H9 (cell line): Measurements from ENCODE around the gene OSBPL10. TPM values are rescaled to one million over a fixed set of nuclear protein-coding genes. Genes with fewer than 3 reads are reported as not detected.

ENCODE experiments used
- DNase-seq: peaks from one replicate; pipeline ENCODE4 v3.0.0-alpha.2; 2017
- H2AFZ ChIP-seq: one replicate; pipeline ENCODE4 v1.6.1; 2013; ENCODE audit warnings: mild to moderate bottlenecking, low read length, control low read depth, moderate library complexity
- H2AK5ac ChIP-seq: 2 replicates; pipeline ENCODE4 v1.6.1; 2013; ENCODE audit warnings: low read length, control low read depth, mixed read lengths; ENCODE audit not compliant: insufficient read length
- H2BK120ac ChIP-seq: one replicate; pipeline ENCODE4 v1.6.1; 2013; ENCODE audit warnings: low read depth, mild to moderate bottlenecking, low read length, control low read depth, inconsistent platforms; ENCODE audit not compliant: poor library complexity, severe bottlenecking
- H2BK12ac ChIP-seq: 2 replicates; pipeline ENCODE4 v1.6.1; 2013; ENCODE audit warnings: low read length, control low read depth, mixed read lengths, low read depth; ENCODE audit not compliant: insufficient read length
- H2BK15ac ChIP-seq: 2 replicates; pipeline ENCODE4 v1.6.1; 2013; ENCODE audit warnings: low read depth, low read length, control low read depth
- H2BK20ac ChIP-seq: one replicate; pipeline ENCODE4 v1.6.1; 2013; ENCODE audit warnings: low read depth, mild to moderate bottlenecking, low read length, control low read depth, inconsistent platforms; ENCODE audit not compliant: poor library complexity, severe bottlenecking
- H2BK5ac ChIP-seq: 2 replicates; pipeline ENCODE4 v1.6.1; 2013; ENCODE audit warnings: low read length, control low read depth, mixed read lengths; ENCODE audit not compliant: insufficient read length
- H3K14ac ChIP-seq: 2 replicates; pipeline ENCODE4 v1.6.1; 2013; ENCODE audit warnings: low read length, control low read depth; ENCODE audit not compliant: insufficient read depth
- H3K18ac ChIP-seq: 2 replicates; pipeline ENCODE4 v1.6.1; 2013; ENCODE audit warnings: low read depth, mild to moderate bottlenecking, mixed read lengths, low read length, control low read depth; ENCODE audit not compliant: insufficient read length
- H3K23ac ChIP-seq: 2 replicates; pipeline ENCODE4 v1.6.1; 2013; ENCODE audit warnings: low read length, control low read depth, mixed read lengths, low read depth; ENCODE audit not compliant: insufficient read length
- H3K23me2 ChIP-seq: 2 replicates; pipeline ENCODE4 v1.6.1; 2013; ENCODE audit warnings: low read depth, mild to moderate bottlenecking, mixed read lengths, low read length, control low read depth; ENCODE audit not compliant: insufficient read length, poor library complexity, severe bottlenecking
- H3K27ac ChIP-seq: 2 replicates; pipeline ENCODE4 v1.5.1; 2013; ENCODE audit warnings: low read length, control low read depth, mixed read lengths, low read depth; ENCODE audit not compliant: insufficient read length
- H3K27me3 ChIP-seq: 2 replicates; pipeline ENCODE4 v1.6.1; 2013; ENCODE audit warnings: low read length, control low read depth, inconsistent platforms; ENCODE audit not compliant: insufficient read depth
- H3K4ac ChIP-seq: 2 replicates; pipeline ENCODE4 v1.6.1; 2013; ENCODE audit warnings: low read depth, mild to moderate bottlenecking, control low read depth, inconsistent platforms, low read length, moderate library complexity
- H3K4me1 ChIP-seq: 2 replicates; pipeline ENCODE4 v1.6.1; 2013; ENCODE audit warnings: low read length, control low read depth, inconsistent platforms; ENCODE audit not compliant: insufficient read depth
- H3K4me2 ChIP-seq: 2 replicates; pipeline ENCODE4 v1.6.1; 2013; ENCODE audit warnings: low read length, control low read depth, mixed read lengths; ENCODE audit not compliant: insufficient read length, insufficient read depth
- H3K56ac ChIP-seq: 2 replicates; pipeline ENCODE4 v1.6.1; 2013; ENCODE audit warnings: low read depth, mild to moderate bottlenecking, mixed read lengths, low read length, control low read depth; ENCODE audit not compliant: insufficient read length
- H3K79me1 ChIP-seq: 2 replicates; pipeline ENCODE4 v1.6.1; 2013; ENCODE audit warnings: low read depth, mild to moderate bottlenecking, moderate library complexity, low read length, control low read depth, inconsistent platforms; ENCODE audit not compliant: insufficient read depth, poor library complexity, severe bottlenecking
- H3K79me2 ChIP-seq: 2 replicates; pipeline ENCODE4 v1.6.1; 2013; ENCODE audit warnings: low read length, control low read depth, inconsistent platforms; ENCODE audit not compliant: insufficient read depth
- H3K9ac ChIP-seq: 2 replicates; pipeline ENCODE4 v1.6.1; 2013; ENCODE audit warnings: low read length, control low read depth, mixed read lengths; ENCODE audit not compliant: insufficient read length; ENCODE audit errors: extremely low read depth
- H3K9me3 ChIP-seq: one replicate; pipeline ENCODE4 v1.6.1; 2013; ENCODE audit warnings: low read depth, low read length, inconsistent platforms; ENCODE audit not compliant: control insufficient read depth
- H3T11ph ChIP-seq: one replicate; pipeline ENCODE4 v1.6.1; 2013; ENCODE audit warnings: mild to moderate bottlenecking, low read length, control low read depth, inconsistent platforms
- H4K20me1 ChIP-seq: one replicate; pipeline ENCODE4 v1.6.1; 2013; ENCODE audit not compliant: control insufficient read depth, insufficient read length, insufficient read depth
- H4K5ac ChIP-seq: 2 replicates; pipeline ENCODE4 v1.6.1; 2013; ENCODE audit warnings: low read depth, mild to moderate bottlenecking, mixed read lengths, low read length, control low read depth; ENCODE audit not compliant: insufficient read length
- H4K8ac ChIP-seq: replicated peaks from 2 replicates; pipeline ENCODE4 v1.6.1; 2013; ENCODE audit warnings: low read length, control low read depth, mixed read lengths, low read depth; ENCODE audit not compliant: insufficient read length
- H4K91ac ChIP-seq: 2 replicates; pipeline ENCODE4 v1.6.1; 2013; ENCODE audit warnings: low read depth, mild to moderate bottlenecking, moderate library complexity, mixed read lengths, low read length, control low read depth; ENCODE audit not compliant: insufficient read length
- H3K27ac Mint-ChIP-seq, 3 experiments: 2 replicates in 2 of 3; 3 replicates in 1 of 3; pipeline ENCODE4 v1.8.0; 2020 to 2021; ENCODE audit warnings: mixed read lengths in 3 of 3, mild to moderate bottlenecking in 1 of 3, moderate library complexity in 1 of 3
- H3K27me3 Mint-ChIP-seq: 2 replicates; pipeline ENCODE4 v1.8.0; 2021; ENCODE audit warnings: low read depth, mild to moderate bottlenecking, moderate library complexity, mixed read lengths
- H3K36me3 Mint-ChIP-seq, 3 experiments: 2 replicates in 2 of 3; 3 replicates in 1 of 3; pipeline ENCODE4 v1.8.0; 2020 to 2021; ENCODE audit warnings: low read depth in 3 of 3, mixed read lengths in 3 of 3; ENCODE audit not compliant: insufficient read depth in 1 of 3
- H3K4me1 Mint-ChIP-seq, 2 experiments: 2 replicates each; pipeline ENCODE4 v1.8.0; 2020; ENCODE audit warnings: mixed read lengths in 2 of 2
- H3K4me3 Mint-ChIP-seq, 2 experiments: 2 replicates in 1 of 2; 3 replicates in 1 of 2; pipeline ENCODE4 v1.8.0; 2020 to 2021; ENCODE audit warnings: mild to moderate bottlenecking in 2 of 2, mixed read lengths in 2 of 2, moderate library complexity in 1 of 2
- H3K9me3 Mint-ChIP-seq, 2 experiments: 2 replicates in 1 of 2; 3 replicates in 1 of 2; pipeline ENCODE4 v1.8.0; 2020; ENCODE audit warnings: mild to moderate bottlenecking in 2 of 2, mixed read lengths in 2 of 2, moderate library complexity in 1 of 2
- WGBS: extraction: QIAGEN DNeasy Blood & Tissue Kit; methylation state at CpG from one replicate; pipeline ENCODE4 v1.1.7; 2013; ENCODE audit warnings: missing lambda C conversion rate, low lambda C conversion rate, mixed read lengths; ENCODE audit not compliant: insufficient read length; ENCODE audit errors: extremely low coverage; 5-methylcytosine and 5-hydroxymethylcytosine counted together
- total RNA-seq: library from RNA; stranded (reverse); gene quantifications from 2 replicates; pipeline ENCODE4 v1.2.1, GENCODE V29; 2021
- TF ChIP-seq, protein P1 (sequence below): fragments of 200-600 bp; sonication (generic); conservative IDR thresholded peaks from 3 replicates; pipeline ENCODE4 v1.8.0; 2021; ENCODE audit warnings: antibody characterized with exemption, mild to moderate bottlenecking

OSBPL10 gene
- total RNA-seq, 1 experiment from 2014 or later, result 42.7 TPM

DNA sequence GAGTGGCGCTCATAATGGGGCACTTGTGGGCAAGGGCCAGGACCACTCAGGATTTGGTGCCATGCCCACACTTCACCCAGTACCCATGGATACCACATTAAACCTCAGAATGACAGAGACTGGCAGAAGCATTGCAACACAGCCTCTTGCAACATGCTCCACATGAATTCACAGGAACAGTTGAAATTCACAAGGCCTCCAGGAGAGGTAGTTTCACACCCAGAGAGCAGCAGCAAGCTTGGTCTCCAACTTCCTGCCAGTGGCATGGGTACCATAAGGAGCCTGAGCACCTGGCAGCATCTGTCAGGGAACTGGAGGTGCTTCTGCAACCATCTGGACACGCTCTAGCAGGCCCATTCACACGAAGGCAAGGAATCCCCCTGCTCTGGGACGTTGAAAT is 101.0 kb downstream of the OSBPL10 start:
- Histone ChIP-seq H3K27ac (no peak overlapping the region), H3K23ac (no peak overlapping the region), H2BK12ac (no peak overlapping the region), H3K23me2 (no peaks in the 10 kb centered on the region), H4K5ac (no peak overlapping the region), H3K27me3 (no peaks in the 10 kb centered on the region), H3K9ac (no peak overlapping the region), H2AK5ac (no peak overlapping the region), H3T11ph (no peak overlapping the region), H3K14ac (no peak overlapping the region), H3K4me1 (peaks cover 8% of the 10 kb centered on the region), H2BK120ac (no peak overlapping the region), H3K18ac (no peak overlapping the region), H3K4me2 (no peak overlapping the region), H4K91ac (no peak overlapping the region), H3K79me2 (peaks cover 12% of the 10 kb centered on the region; the same call in 1 of the 2 replicates), H3K4ac (no peak overlapping the region), H2BK5ac (no peak overlapping the region), H4K8ac (no peak overlapping the region), H2AFZ (no peak overlapping the region), H2BK15ac (no peak overlapping the region), H3K79me1 (peaks cover 9% of the 10 kb centered on the region), H4K20me1 (no peaks in the 10 kb centered on the region), H2BK20ac (no peak overlapping the region), H3K9me3 (no peaks in the 10 kb centered on the region), H3K56ac (no peak overlapping the region)
- TF ChIP-seq, protein P1, sequence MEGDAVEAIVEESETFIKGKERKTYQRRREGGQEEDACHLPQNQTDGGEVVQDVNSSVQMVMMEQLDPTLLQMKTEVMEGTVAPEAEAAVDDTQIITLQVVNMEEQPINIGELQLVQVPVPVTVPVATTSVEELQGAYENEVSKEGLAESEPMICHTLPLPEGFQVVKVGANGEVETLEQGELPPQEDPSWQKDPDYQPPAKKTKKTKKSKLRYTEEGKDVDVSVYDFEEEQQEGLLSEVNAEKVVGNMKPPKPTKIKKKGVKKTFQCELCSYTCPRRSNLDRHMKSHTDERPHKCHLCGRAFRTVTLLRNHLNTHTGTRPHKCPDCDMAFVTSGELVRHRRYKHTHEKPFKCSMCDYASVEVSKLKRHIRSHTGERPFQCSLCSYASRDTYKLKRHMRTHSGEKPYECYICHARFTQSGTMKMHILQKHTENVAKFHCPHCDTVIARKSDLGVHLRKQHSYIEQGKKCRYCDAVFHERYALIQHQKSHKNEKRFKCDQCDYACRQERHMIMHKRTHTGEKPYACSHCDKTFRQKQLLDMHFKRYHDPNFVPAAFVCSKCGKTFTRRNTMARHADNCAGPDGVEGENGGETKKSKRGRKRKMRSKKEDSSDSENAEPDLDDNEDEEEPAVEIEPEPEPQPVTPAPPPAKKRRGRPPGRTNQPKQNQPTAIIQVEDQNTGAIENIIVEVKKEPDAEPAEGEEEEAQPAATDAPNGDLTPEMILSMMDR, result no peak
- DNase-seq, result no peak
- Mint-ChIP-seq H3K27ac (no peak overlapping the region; a peak in 2 of 7 replicates), H3K9me3 (no peaks in the 10 kb centered on the region), H3K27me3 (no peaks in the 10 kb centered on the region), H3K4me1 (peaks cover 27 to 30% of the 10 kb centered on the region in 2 experiments), H3K4me3 (no peak overlapping the region), H3K36me3 (peaks cover 0 to 6% (median 2%) of the 10 kb centered on the region in 3 experiments; a peak in 5 of 7 replicates)
- no CpG with 5 or more reads among the region's 4 CpGs for whole genome bisulfite sequencing
